GM12892 (cell line): ENCODE data around the gene NINL.

Experiments
- POLR2A ChIP-seq: IDR thresholded peaks from 2 replicates; pipeline ENCODE4 v1.6.1; 2011; ENCODE audit warnings: low read depth, low read length, control low read depth
- POLR2AphosphoS5 ChIP-seq: IDR thresholded peaks from 2 replicates; pipeline ENCODE4 v1.6.1; 2011; ENCODE audit warnings: low read depth, low read length, control low read depth

DNA sequence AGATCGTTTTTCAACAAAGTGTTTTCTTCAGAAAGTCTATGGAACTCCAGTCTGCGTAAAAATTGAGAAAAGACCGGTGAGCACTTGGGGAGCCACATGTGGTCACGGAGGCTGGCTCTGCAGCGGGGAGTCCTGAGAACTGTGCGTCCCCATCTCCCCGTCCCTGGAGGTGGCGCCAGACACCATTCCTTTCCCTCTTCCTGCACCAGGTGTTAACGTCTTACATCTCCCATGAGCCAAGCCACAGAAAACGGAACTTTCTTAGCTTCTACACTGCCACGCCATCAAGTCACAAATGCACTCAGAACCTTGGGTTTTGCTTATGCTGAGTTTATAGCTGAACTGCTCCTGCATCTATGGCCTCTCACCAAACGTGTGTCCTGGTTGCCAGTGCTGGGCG is 115.3 kb downstream of the NINL start:
- no peak for TF ChIP-seq POLR2A
- TF ChIP-seq POLR2AphosphoS5: no peak
